ENCODE data around the gene CDHR1. TPM values are rescaled to one million over a fixed set of nuclear protein-coding genes. Genes with fewer than 3 reads are reported as not detected.
"Not testable (repeated sequence)": the region's sequence is repeated elsewhere in the genome, so short reads cannot be mapped to it uniquely, and the experiment has no call there.

CDHR1 gene
- total RNA-seq, 4 donors from 2014 or later: under 0.01 to 0.17 (median 0.06) TPM; not detected in 1

DNA sequence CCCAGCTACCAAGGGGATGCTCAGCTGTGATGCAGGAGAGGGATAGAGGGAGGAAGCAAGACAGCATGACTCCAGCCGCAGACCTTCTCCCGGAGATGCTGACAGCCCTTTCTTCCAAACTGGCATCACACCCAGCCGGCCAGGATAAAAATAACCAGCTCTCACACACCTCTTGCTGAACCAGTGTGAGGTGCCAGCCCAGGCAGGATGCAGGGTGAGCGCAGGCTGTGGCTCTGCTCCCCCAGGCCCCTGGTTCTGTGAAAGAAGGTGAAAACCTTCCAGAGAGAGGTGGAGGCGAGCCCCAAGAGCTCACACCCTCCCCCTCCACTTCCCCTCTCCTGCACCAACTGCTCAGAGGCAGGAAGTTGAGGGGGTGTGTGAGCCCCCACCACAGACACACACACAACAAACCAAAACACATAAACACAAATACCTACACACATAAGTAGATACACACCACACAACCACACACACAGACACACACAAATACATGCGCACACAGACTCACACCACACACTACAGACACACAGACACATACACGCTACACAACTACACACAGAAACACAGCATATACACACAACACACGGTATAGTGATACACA, 16.7 kb upstream of the CDHR1 start:
- no peak for DNase-seq (ENCODE audit: extremely low spot score)
- no peak overlapping the region for H3K27ac ChIP-seq (replicated peaks in 1 of 4)
- H3K27me3 ChIP-seq: no peaks in the 10 kb centered on the region
- no peaks in the 10 kb centered on the region for H3K36me3 ChIP-seq
- no peak for TF ChIP-seq EP300 (IDR thresholded peaks at IDR 0.05)
- TF ChIP-seq CTCF (IDR thresholded peaks at IDR 0.05): no peak
- TF ChIP-seq POLR2AphosphoS5 (IDR thresholded peaks at IDR 0.05): no peak
- TF ChIP-seq POLR2A (IDR thresholded peaks at IDR 0.05; ENCODE audit: low read depth): no peak
- intact Hi-C loops (cut with DNase I): no loop called here
- H3K4me1 ChIP-seq: no peaks in the 10 kb centered on the region
- no peaks in the 10 kb centered on the region for H3K9me3 ChIP-seq
- 77% methylated on average over 7 of the region's 8 CpGs for WGBS
- H3K4me3 ChIP-seq: no peak overlapping the region

- H3K9me3 ChIP-seq: no peaks in the 10 kb centered on the region
- TF ChIP-seq POLR2AphosphoS5 (IDR thresholded peaks at IDR 0.05) (no peak), EP300 (IDR thresholded peaks at IDR 0.05) (no peak), CTCF (IDR thresholded peaks at IDR 0.05) (no peak), POLR2A (IDR thresholded peaks at IDR 0.05; ENCODE audit: low read depth) (no peak)
- no peak overlapping the region for H3K4me3 ChIP-seq
- 89% methylated on average over 3 of the region's 3 CpGs for WGBS
- intact Hi-C loops (cut with DNase I): no loop called here
- H3K27me3 ChIP-seq: no peaks in the 10 kb centered on the region
- H3K4me1 ChIP-seq: no peaks in the 10 kb centered on the region
- no peak overlapping the region for H3K27ac ChIP-seq (replicated peaks in 1 of 4)
- no peak for DNase-seq (ENCODE audit: extremely low spot score)
- no peaks in the 10 kb centered on the region for H3K36me3 ChIP-seq
Measured at GRCh38 chr10:84178160-84178609, 16.2 kb upstream of the CDHR1 start.

DNA sequence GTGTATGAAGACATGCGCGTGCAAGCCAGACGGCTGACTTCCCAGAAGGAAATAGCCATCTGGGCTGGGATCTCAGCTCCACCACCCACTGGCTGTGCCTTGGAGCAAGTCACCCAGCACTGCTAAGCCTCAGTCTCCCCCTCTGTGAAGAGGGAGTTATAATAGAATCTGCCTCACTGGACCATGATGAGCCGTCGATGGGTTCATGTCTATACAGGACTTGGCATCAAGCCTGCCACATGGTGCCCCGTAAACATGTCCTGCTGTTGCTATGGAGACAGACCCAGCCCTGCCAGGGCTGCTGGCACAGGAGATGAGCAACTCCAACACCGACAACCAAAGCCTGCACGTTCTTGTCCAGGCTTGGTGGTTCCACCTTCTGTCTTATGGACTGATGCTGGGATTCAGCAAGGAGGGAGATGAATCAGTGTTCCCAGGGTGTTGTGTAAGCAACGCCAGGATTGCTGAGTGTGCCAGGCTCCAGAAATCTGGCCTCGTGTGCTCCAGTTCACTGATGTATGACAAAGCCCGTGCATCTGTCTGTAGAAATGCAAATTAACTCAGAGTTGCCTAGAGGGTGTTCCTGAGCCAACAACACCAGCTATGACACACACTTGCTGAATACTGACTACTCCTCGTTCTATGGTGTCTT, 15.2 kb upstream of the CDHR1 start:
- Histone ChIP-seq H3K27me3 (no peaks in the 10 kb centered on the region), H3K4me3 (no peak overlapping the region), H3K36me3 (no peaks in the 10 kb centered on the region), H3K4me1 (no peaks in the 10 kb centered on the region), H3K9me3 (no peaks in the 10 kb centered on the region), H3K27ac (replicated peaks in 1 of 4) (no peak overlapping the region)
- intact Hi-C loops (cut with DNase I): no loop called here
- no peak for DNase-seq (ENCODE audit: extremely low spot score)
- TF ChIP-seq POLR2A (IDR thresholded peaks at IDR 0.05; ENCODE audit: low read depth) (no peak), POLR2AphosphoS5 (IDR thresholded peaks at IDR 0.05) (no peak), CTCF (IDR thresholded peaks at IDR 0.05) (no peak), EP300 (IDR thresholded peaks at IDR 0.05) (no peak)
- 74% methylated on average over 10 of the region's 12 CpGs for WGBS

DNA sequence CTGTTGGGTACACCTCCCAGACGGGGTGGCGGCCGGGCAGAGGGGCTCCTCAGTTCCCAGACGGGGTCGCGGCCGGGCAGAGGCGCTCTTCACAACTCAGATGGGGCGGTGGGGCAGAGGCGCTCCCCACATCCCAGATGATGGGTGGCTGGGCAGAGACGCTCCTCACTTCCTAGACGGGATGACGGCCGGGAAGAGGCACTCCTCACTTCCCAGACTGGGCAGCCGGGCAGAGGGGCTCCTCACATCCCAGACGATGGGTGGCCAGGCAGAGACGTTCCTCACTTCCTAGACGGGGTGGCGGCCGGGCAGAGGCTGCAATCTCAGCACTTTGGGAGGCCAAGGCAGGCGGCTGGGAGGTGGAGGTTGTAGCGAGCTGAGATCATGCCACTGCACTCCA, 14.0 kb upstream of the CDHR1 start:
- H3K36me3 ChIP-seq; H3K4me1 ChIP-seq; H3K27ac ChIP-seq (replicated peaks in 1 of 4); intact Hi-C loops (cut with DNase I); DNase-seq (ENCODE audit: extremely low spot score); H3K4me3 ChIP-seq; H3K9me3 ChIP-seq: not testable (repeated sequence)
- 91% methylated on average over 12 of the region's 22 CpGs for WGBS
- H3K27me3 ChIP-seq: peaks cover 0 to 11% (median 0%) of the 10 kb centered on the region in 4 donors

DNA sequence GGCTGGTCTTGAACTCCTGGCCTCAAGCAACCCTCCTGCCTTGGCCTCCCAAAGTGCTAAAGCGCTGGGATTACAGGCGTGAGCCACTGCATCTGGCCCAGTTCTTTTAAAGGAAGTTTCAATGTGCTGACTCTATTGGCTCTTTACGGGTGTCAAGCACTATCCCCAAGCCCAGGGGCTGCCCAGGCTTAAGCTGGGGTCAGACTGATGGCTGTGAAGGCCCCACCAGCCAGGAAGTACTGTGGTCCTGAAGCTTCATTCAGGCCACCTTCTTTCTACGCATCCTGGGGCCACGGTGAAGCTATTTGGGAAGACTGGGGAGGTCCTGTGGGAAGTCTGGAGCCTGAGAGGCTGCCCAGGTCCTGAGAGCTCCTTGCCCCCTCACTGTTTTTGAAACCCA, 12.7 kb upstream of the CDHR1 start:
- 90% methylated on average over 5 of the region's 5 CpGs for whole genome bisulfite sequencing
- no peaks in the 10 kb centered on the region for H3K4me1 ChIP-seq
- TF ChIP-seq POLR2A (IDR thresholded peaks at IDR 0.05; ENCODE audit: low read depth) (no peak), EP300 (IDR thresholded peaks at IDR 0.05) (no peak), CTCF (IDR thresholded peaks at IDR 0.05) (no peak), POLR2AphosphoS5 (IDR thresholded peaks at IDR 0.05) (no peak)
- H3K9me3 ChIP-seq: no peaks in the 10 kb centered on the region
- H3K27ac ChIP-seq (replicated peaks in 1 of 4): no peak overlapping the region
- peaks cover 0 to 21% (median 0%) of the 10 kb centered on the region in 4 donors for H3K27me3 ChIP-seq
- H3K4me3 ChIP-seq: no peak overlapping the region
- no peak for DNase-seq (ENCODE audit: extremely low spot score)
- no peaks in the 10 kb centered on the region for H3K36me3 ChIP-seq
- intact Hi-C loops (cut with DNase I): no loop called here

Measured in esophagus muscularis mucosa (tissue), 4 donors.